ENCODE results near the gene CREB5.

DNA sequence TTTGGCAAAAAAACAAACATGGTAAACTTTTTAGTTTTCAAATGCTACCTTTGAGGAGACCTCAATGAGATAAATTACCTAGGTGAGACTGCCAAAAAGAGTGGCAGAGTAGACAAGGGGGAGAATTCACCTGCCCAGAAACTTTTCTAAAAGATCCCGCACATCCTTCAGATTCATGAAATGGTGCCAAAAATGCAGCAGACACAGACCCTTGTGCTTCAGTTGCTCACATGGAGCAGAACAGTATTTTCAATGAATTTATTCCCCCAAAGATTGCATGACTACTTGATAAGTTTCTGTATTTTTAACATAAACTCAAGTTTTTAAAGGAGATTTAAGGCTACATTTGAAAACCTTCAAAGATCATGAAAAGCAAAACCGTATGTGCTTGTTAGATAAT, 275.9 kb downstream of the CREB5 start:
- TF ChIP-seq CTCF (IDR thresholded peaks at IDR 0.05 in 4 of 5, conservative IDR thresholded peaks at IDR 0.05 in 1 of 5) (no peak), POLR2A (IDR thresholded peaks at IDR 0.05) (no peak)

Data from gastrocnemius medialis (tissue), 4 donors.